ENCODE data around the gene PIGR. TPM values are rescaled to one million over a fixed set of nuclear protein-coding genes. Genes with fewer than 3 reads are reported as not detected.

The PIGR gene
- total and polyA plus RNA-seq, 9 of the 15 experiments (the other 6 are each of a cell fraction or from before 2014, with no cell fraction given) = 0.01 to 1.5 (median 0.03) TPM; not detected in 4

- ChIA-PET CTCF (ENCODE audit: low intra/inter-chr PET ratio) (no interaction called here), POLR2A (no interaction called here)
- Histone ChIP-seq H3K9me3 (replicated peaks; ENCODE audit: control insufficient read depth, insufficient read depth, low read depth, low read length) (no peaks in the 10 kb centered on the region), H3K9ac (ENCODE audit: insufficient read depth in 1 of 2, low read depth in 2 of 2, low read length in 2 of 2) (no peak overlapping the region), H3K27ac (ENCODE audit: extremely low read depth, low read depth, low read length) (no peak overlapping the region), H3K36me3 (ENCODE audit: control insufficient read depth, insufficient read depth, low read length) (no peaks in the 10 kb centered on the region), H3K4me3 (no peak overlapping the region), H3K9me1 (ENCODE audit: control insufficient read depth, insufficient read depth, low read length) (no peaks in the 10 kb centered on the region), H4K20me1 (replicated peaks; ENCODE audit: control insufficient read depth, insufficient read depth, low read length) (no peaks in the 10 kb centered on the region), H3K79me2 (ENCODE audit: control insufficient read depth, insufficient read depth, low read length) (no peaks in the 10 kb centered on the region), H3K27me3 (ENCODE audit: control insufficient read depth in 2 of 2, insufficient read depth in 2 of 2, low read length in 2 of 2) (no peaks in the 10 kb centered on the region), H2AFZ (ENCODE audit: low read depth, low read length) (peak overlapping the region; percentile 28; the same call in 1 of the 2 replicates), H3K4me2 (ENCODE audit: insufficient read depth, low read length) (no peak overlapping the region), H3K4me1 (replicated peaks in 1 of 2; ENCODE audit: control insufficient read depth in 2 of 2, insufficient read depth in 2 of 2, low read length in 2 of 2) (peaks cover 5 to 16% of the 10 kb centered on the region in 2 experiments)
- WGBS (ENCODE audit: insufficient coverage, low coverage, missing lambda C conversion rate) = 59% methylated on average over 17 of the region's 17 CpGs
- in situ Hi-C loops (cut with MboI) = loop anchor here (10.0 kb wide), 1 partner anchor 144 kb away; no protein-coding TSS in a partner anchor
- intact Hi-C loops (cut with micrococcal nuclease) = loop anchor here (5.0 kb wide), 1 partner anchor 477 kb away; no protein-coding TSS in a partner anchor
- FAIRE-seq (no peak), DNase-seq (ENCODE audit: extremely low read depth in 1 of 4, low spot score in 3 of 4) (no peak), ATAC-seq (no peak)
- no TSS peak for BruUV-seq (replicated peaks)
- TF ChIP-seq ARID3B (CRISPR knock-in tag; IDR thresholded peaks at IDR 0.05; ENCODE audit: borderline replicate concordance) = no peak
- no peak for TF ChIP-seq CEBPG (CRISPR knock-in tag; IDR thresholded peaks at IDR 0.05)
- no peak for TF ChIP-seq CEBPG (tag; conservative IDR thresholded peaks at IDR 0.05 in 1 of 2, IDR thresholded peaks at IDR 0.05 in 1 of 2)
- no peak for TF ChIP-seq POLR2H (tag; IDR thresholded peaks at IDR 0.05; ENCODE audit: low read depth)
- TF ChIP-seq KHSRP (IDR thresholded peaks at IDR 0.05) = no peak
- TF ChIP-seq SMAD4 (CRISPR knock-in tag; conservative IDR thresholded peaks at IDR 0.05) = no peak
Measured at GRCh38 chr1:206930210-206930798, 16.0 kb downstream of the PIGR start.
